ENCODE measurements around the gene EPHB6.

- TF ChIP-seq CTCF (IDR thresholded peaks at IDR 0.05 in 2 of 3, conservative IDR thresholded peaks at IDR 0.05 in 1 of 3; ENCODE audit: borderline replicate concordance in 1 of 3, insufficient read depth in 1 of 3, low read depth in 2 of 3, low read length in 2 of 3) (no peak), POLR2A (IDR thresholded peaks at IDR 0.05; ENCODE audit: borderline replicate concordance, extremely low read depth, insufficient read depth, insufficient read length) (no peak), CEBPB (IDR thresholded peaks at IDR 0.05; ENCODE audit: low read depth) (no peak), RAD21 (IDR thresholded peaks at IDR 0.05; ENCODE audit: low read depth) (no peak), TCF7L2 (IDR thresholded peaks at IDR 0.05; ENCODE audit: borderline replicate concordance, extremely low read depth, insufficient read depth, insufficient read length) (no peak), JUND (IDR thresholded peaks at IDR 0.05) (no peak), ZFX (IDR thresholded peaks at IDR 0.05) (no peak)
- TF ChIP-seq, protein P1, sequence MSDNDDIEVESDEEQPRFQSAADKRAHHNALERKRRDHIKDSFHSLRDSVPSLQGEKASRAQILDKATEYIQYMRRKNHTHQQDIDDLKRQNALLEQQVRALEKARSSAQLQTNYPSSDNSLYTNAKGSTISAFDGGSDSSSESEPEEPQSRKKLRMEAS (IDR thresholded peaks at IDR 0.05): no peak
- TF ChIP-seq, protein P2, sequence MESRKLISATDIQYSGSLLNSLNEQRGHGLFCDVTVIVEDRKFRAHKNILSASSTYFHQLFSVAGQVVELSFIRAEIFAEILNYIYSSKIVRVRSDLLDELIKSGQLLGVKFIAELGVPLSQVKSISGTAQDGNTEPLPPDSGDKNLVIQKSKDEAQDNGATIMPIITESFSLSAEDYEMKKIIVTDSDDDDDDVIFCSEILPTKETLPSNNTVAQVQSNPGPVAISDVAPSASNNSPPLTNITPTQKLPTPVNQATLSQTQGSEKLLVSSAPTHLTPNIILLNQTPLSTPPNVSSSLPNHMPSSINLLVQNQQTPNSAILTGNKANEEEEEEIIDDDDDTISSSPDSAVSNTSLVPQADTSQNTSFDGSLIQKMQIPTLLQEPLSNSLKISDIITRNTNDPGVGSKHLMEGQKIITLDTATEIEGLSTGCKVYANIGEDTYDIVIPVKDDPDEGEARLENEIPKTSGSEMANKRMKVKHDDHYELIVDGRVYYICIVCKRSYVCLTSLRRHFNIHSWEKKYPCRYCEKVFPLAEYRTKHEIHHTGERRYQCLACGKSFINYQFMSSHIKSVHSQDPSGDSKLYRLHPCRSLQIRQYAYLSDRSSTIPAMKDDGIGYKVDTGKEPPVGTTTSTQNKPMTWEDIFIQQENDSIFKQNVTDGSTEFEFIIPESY (IDR thresholded peaks at IDR 0.05; ENCODE audit: extremely low read depth, insufficient replicate concordance, low read length): no peak
Measured at GRCh38 chr7:142832417-142832816, 22.5 kb upstream of the EPHB6 start.
